Tongue (tissue), 2 donors: Measurements from ENCODE around the gene PIP4K2C. TPM values are rescaled to one million over a fixed set of nuclear protein-coding genes. Genes with fewer than 3 reads are reported as not detected.
A peak's percentile ranks its signal among the peaks of the same experiment; 100 is the strongest.
"Not testable (repeated sequence)": the region's sequence is repeated elsewhere in the genome, so short reads cannot be mapped to it uniquely, and the experiment has no call there.

Experiments
- DNase-seq: peaks from one replicate; pipeline ENCODE4 v3.0.0-alpha.2; 2015
- total RNA-seq: library from RNA; depleted of rRNA; stranded (reverse); fragments of >200 nt; gene quantifications from one replicate; pipeline ENCODE4 v1.2.3, GENCODE V29; 2014

Gene PIP4K2C
- total RNA-seq, 1 donor from 2014 or later, result 12.6 TPM

DNA sequence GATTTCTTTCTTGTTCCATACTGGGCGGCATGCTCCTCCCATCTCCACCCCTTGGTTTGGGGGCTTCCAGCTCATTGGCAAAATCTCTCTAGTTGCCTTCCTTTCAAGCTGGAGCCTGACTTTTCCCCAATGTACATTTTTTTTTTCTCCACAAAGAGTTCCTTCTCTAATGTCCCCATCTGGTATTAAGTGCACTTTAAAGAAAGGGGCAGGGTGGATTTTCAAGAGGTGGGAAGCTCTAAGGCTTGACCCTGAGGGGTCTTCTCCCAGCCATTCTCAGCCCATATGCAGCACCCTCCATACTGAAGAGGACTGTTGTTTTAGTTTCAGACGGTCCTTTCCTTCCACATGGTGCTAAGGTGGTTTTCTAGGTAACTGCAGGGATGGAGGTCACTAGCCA is 5.8 kb upstream of the PIP4K2C start:
- DNase-seq, result no peak

DNA sequence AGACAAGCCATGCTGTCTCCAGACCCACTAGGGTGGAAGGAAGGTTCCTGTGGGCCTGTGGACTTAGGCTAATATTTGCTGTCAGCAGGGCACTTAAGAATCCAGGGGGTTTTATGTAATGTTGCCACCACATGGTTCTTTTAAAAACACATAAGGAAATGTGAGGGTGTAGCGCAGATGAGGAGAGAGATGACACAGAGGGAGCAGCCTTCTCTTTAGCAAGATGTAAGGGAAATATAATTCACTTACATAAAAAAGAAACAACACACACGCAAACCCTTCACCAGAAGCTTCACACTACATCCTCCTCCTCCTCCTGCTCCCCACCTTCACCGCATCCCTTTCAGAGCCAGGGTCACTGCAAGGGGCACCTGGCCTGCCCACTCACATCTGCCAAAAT is 4.9 kb upstream of the PIP4K2C start:
- DNase-seq, result no peak

DNA sequence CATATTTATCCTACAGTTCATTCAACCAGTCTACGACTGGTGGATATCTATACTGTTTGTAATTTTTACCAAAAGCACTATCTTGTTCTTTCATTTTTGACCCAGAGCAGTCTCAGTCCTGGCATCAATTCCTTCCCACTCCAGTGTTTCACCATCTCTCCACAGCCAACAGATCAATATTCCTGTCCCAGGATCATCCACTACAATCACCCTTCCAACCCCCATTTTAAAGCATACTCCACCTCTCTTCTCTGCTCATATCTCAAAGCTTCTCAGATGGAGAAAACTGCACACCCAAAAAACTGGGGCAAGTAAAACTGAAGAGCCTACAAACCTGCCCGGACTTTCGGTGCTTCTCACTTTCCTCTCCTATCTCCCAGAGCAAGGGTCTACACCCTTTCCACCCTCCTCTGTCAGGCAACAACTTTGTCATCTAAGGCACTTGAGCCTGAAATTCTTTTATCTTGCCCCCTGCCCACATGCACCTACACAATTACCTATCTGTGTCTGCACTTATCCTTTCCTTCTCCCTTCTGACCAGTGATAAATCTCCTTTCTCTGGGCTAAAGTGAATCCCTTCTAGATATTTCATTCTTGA is 4.1 kb upstream of the PIP4K2C start:
- no peak for DNase-seq

DNA sequence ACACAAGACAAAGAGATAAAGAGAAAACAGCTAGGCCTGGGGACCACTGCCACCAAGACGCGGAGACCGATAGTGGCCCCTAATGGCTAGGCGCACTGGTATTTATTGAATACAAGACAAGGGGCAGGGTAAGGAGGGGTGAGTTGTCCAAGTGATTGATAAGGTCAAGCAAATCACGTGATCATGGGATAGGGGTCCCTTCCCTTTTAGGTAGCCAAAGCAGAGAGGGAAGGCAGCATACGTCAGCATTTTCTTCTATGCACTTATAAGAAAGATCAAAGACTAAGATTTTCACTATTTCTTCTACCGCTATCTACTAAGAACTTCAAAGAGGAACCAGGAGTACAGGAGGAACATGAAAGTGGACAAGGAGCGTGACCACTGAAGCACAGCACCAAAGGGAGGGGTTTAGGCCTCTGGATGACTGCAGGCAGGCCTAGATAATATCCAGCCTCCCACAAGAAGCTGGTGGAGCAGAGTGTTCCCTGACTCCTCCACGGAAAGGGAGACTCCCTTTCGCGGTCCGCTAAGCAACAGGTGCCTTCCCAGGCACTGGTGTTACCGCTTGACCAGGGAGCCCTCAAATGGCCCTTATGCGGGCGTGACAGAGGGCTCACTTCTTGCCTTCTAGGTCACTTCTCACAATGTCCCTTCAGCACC is 1.9 kb upstream of the PIP4K2C start:
- not testable (repeated sequence) for DNase-seq

DNA sequence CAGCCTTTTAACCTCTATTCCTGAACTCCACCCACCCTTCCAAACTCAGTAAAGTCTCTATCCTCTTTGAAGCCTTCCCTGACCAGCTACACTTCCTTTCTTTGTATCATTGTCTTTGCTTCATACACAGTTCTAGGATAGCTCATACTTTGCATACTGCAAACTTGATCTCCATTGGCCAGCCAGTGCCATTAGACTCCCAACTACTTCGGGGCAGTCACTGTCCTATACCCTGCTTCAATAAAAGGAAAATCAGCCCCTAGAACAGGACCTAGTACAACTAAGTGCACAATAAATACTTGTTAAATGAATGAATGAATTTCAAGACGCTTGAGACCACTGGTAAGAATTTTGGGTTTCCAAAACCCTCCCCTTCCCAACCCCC is 521 bp upstream of the PIP4K2C start:
- no peak for DNase-seq

DNA sequence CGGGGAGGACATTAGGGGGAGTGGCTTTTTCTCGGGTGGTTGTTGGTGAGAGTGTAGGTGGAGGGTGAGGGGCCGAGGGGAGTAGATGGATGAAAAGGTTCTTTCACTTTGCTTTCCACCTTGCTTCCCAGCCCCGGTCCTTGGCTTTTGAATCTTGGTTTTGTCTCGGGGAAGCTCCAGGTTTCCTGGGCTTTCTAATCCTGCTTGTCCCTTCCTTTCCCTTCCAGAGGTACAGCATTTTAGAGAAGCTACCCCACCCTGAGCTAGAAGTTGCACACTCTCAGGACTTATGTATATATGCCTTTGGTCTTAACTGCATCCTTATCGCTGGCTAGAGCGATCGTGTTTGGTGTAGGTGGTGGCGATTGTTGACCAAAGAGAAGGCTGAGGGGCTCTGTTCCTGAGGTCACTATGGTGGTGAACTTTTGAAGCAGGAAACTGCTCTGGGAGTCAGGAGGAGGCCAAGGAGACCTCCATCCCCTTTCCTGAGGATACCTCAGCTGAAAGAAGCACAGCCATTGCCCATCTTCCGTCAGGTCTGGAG is 862 bp downstream of the PIP4K2C start:
- no peak for DNase-seq

DNA sequence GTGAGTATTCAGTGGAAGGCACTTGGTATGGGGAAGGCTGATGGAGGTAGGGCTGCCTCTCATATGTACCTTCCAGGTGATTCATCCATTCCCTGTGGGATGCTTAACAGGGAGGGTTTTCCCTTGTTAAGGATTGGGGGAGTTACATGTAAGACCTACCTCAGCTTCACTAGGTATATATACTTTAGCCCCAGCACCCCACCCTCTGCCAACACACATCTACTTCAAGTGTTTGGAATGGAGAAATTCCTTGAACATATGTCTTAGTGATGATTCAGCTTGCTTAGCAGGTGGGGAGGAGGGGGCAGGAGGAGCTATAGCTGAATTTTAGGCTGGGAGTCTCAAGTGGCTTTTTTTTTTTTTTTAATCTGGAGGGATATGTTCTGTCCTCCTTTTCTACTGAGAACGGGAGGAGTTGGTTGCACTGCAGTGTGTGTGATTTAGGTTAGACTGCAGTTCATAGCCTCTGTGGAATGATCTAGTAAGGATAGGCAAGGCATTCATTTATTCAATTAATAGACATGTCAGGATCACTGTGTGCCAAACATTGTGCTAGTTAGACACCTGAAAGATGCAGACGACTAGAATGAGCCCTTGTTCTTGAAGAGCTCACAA is 1.7 kb downstream of the PIP4K2C start:
- DNase-seq, result no peak

DNA sequence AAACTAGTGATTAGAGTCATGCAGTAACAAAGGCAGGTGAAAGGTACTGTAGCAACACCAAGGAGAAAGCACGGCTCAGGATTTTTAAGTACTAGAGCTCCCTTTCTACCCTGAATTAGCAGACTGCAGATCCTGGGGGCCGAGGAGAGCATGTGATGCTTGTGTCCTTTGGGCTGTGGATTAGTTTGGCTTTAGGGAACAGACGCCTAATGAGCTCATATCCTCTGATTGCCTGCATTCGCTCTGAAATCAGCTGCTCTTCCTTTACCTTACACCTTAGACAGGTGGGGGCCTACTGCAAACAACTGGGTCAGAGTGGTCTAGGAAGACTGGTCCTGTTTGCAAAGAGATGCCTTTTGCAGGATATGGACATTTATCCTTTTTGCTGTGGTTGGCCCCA is 2.2 kb downstream of the PIP4K2C start:
- DNase-seq, result no peak

DNA sequence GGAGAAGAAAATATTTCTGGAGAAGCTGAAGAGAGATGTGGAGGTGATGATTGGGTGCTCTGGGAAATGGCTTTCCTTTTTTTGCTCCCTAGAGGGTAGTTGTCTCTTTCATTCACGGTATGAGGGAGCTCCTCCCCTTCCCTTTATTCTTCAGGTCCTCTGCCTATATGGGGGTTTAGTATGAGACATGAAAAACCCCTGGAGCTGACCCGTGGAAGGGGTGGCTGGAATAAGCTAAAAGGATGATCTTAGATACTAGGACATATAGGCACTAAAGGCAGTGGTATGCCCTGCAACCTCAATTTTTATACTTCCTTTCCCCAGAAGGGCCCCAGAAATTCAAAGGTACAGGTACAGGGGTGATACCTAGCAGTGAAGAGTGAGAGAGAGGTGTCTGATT is 9.4 kb downstream of the PIP4K2C start:
- no peak for DNase-seq

DNA sequence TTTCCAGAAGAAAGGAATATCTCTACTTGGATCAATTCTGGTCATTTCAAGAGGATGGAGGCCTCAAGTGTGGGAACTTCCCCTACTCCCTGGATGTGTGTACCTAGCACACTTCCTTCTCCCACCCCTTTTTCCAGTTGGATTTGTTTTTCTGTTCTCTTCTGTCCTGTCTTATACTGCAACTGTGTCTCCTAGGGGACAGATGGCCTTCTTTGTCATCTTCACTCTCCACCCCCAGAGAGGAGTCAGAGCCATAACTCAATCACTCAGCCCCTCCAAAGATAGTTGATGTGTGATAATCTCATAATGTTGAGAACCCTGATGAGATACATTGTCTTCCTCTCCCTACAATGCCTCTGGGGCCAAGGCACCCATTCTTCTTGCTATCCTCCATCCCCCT is 11.6 kb downstream of the PIP4K2C start:
- DNase-seq, result no peak

DNA sequence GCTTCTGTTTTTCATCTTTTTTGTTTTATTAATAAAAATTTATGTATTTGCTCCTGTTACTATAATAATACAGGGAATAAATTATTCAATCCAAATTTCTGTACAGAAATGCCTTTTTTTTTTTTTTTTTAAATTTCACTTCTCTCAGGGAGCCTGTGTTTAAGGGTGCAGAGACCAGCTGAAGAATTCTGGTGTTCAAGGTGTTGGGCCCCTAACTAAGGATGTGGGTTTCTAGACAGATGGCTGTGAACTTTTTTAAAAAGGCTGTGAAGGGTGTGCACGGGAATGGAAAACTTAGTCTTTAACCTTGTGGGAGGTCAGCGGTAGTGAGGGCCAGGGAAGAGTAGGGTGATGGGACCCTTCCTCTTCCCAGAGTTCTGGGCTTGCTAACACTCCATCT is 12.3 kb downstream of the PIP4K2C start:
- no peak for DNase-seq

DNA sequence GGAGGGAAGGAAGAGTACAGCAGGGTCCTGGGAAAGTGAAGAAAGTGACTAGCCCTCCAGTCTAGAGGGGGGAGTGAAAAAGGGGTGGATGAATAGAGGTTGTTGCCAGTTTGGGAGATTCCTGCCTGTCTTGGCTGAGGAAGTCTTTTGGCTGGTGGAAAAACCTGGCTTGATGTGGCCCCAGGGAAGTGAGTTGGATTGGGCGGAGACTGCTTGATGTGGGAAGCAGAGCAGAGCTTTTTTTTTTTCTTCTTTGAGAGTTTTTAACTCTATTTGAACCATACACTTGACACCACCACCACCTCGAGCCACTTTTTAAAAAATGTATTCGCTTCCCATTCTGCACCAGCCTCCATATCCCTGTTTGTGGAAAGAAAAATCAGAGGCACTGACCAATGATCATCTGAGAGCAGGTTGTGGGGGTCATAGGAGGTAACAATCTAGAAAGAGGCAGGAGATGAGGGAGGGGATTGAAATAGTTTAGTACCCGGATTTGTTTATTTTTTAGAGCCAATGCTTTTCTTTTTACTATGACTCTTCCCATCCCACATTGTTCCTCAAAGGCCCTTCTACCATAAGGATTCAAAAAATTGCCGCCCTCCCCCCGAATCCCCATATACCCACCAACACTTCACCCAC is 12.9 kb downstream of the PIP4K2C start:
- peak; percentile 86 for DNase-seq

DNA sequence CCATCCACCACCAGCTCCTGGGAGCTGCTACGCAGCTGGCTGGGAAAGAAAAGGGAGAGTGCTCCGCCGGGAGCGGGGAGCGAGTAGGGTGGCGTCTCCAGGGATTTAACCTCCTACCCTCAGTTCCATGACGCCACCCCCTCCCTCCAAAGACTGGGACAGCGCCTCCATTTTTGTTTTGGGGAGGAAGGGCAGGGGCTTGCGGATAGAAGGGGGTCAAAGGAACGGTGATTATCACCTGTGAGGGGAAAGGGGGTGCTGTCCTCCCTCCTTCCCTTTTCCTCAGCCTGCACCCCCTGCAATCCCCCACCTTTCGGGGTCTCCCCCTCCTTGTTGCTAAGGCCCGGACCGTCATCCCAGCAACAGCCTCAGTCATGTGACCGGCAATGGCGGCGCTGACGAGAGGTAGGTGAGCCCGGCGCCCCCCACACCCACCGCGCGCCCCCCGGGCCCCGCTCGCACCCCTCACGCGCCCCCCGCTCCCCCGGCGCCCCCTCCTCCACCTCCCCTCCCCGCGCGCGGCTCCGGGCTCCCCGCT is 13.5 kb downstream of the PIP4K2C start, which contains the start of gene DTX3:
Gene DTX3, plus strand, starts transcription at position 371 of the 538 bp plus-strand sequence. CDS start 1,694 bp downstream, outside the sequence.
- DNase-seq, result peak; percentile 72

DNA sequence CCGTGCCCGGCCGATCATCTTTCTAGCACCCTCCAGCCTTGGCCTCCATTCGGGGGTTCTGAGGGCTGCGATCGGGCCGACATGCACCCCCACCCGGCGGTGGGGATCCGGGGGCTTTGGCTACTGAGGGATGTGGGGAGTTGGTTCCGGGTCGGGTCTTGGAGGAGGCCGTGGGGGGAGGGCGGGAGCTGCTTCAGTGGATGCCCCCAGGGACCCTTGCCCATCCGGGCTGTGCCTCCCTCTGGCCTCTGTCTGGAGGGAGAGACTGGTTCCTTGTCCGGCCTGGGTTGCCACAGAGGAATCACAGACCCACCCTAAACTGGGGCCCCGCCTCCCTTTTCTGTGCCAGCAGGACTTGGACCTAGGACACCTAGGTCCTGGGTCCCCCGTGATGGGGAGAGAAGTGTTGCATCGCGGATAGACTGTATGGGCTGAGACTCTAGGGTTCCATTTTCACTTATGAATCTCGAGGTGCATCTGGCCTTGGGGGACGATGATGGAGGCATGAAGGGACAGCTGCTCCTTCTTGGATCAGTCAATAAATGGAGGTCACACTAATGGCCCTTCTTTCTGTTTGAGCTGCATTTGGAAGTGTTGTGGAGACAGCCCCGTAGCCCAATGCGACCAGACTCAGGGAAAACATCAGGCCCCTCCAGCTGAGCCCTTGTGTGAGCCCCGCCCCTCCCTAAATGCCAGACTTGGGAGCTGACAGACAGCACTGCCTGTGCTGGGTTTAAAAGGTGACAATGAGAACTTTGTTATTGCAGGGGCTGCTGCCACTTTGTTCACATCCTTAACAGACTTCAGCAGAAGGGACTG is 14.2 kb downstream of the PIP4K2C start:
- DNase-seq, result peak; percentile 85

DNA sequence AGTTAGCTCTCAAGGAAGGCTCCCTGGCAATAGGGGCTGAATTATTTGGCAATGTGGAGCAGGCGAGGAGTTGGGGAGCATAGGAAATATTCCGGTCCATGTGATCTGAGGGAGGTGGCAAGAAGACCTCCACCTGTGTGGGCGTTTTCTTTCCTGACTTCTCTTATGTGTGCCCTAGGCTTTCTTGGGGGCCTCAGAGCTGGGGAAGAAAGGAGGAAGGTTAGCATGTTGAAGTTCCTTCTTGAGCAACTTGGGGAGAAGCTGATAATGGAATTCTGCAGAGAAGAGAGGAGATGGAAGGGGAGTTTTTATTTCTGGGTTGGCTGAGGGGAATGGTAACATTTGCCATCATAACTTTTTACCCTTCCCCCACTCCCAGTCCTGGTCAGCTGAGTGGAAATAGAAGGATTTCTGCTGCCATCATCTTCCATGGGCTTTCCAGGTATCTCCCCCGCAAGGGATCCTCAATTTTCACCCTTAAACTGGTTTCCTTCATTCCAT is 14.9 kb downstream of the PIP4K2C start:
- no peak for DNase-seq

DNA sequence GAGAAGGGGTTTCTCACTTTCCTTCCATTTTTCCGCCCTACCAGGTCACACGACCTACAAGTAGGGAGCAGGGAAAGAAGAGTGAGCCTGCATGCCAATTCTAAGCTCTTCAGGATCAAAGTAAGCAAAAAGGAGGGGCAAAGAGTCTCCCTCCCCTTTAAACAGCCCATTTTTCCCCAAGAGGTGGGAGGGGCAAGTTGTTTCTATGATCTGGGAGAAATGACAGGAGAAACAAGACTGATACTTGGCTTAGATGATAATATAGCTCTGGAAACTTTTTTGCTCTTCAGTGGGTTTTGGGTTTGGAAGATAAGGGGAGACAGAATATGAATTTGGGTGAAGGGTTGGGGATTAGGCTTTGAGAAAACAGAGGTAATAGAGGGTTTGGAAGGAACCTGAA is 15.4 kb downstream of the PIP4K2C start:
- DNase-seq, result no peak

DNA sequence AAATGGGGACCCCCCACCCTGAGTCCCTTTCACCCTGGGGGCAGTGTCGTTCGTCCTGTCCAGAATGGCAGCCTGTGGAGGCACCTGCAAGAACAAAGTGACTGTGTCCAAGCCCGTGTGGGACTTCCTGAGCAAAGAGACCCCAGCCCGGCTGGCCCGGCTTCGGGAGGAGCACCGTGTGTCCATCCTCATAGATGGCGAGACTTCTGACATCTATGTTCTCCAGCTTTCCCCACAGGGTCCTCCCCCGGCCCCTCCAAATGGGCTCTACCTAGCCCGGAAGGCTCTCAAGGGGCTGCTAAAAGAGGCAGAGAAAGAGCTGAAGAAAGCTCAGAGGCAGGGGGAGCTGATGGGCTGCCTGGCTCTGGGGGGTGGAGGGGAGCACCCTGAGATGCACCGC is 15.8 kb downstream of the PIP4K2C start:
- no peak for DNase-seq

DNA sequence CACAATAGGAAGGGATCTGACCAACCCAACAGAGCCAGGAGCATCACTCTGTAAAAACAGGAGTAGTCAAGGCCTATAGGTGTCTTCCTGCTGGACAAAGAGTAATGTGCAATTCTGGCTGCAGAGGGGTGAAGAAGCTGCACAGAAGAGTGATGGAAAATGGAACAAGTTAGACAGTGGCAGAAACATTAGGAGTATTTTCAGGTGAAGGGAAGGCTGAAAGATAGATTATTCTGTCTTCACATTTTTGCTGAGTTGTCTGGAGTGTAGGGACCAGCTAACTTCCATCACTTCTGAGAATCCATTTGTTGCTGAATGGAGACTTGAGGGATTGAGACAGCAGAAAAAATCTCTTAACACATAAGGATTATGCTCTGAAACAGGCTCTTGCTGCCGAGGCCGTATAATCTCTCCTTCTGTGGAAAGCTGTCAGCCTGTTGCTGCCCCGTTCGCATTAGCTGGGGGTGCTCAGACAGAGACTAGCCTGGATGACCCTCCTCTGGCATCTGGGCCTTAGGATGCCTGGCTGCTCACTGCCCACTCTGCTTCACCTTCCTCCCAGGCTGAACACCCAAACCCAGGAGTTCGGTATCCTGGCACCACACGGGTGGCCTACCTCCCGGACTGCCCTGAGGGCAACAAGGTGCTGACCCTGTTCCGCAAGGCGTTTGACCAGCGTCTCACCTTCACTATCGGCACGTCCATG is 17.1 kb downstream of the PIP4K2C start:
- no peak for DNase-seq

DNA sequence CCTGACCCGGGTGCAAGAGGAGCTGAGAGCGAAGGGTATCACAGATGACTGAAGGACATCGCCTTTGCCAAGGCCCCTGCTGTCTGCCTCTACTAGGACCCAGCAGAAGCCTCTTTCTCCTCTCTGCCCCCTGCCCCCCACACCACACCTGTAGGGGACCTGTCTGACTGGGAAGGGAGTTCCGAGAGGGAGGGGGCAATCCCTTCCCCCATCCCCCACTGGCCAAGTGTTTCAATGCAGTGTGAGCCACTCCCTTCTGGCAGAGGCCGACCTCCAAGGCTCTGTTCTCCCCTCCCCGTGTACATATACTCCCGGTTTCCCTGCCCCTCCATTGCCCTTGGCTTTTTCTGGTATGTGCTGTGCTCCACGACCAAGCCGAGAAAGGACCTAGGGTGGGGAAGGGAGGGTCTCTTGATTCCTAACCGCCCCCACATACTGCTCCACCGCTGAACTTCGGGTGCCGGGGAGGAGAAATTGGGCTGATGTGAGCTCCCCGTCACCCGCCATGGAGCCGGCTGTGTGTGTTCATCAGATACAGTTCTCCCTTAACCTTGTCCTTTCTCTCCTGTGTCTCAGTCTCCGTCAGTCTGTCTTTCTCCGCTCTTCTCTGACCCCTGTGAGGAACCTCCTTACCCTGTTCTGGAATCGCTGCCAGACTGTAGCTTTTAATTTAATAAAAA is 18.2 kb downstream of the PIP4K2C start:
- peak; percentile 20 for DNase-seq

DNA sequence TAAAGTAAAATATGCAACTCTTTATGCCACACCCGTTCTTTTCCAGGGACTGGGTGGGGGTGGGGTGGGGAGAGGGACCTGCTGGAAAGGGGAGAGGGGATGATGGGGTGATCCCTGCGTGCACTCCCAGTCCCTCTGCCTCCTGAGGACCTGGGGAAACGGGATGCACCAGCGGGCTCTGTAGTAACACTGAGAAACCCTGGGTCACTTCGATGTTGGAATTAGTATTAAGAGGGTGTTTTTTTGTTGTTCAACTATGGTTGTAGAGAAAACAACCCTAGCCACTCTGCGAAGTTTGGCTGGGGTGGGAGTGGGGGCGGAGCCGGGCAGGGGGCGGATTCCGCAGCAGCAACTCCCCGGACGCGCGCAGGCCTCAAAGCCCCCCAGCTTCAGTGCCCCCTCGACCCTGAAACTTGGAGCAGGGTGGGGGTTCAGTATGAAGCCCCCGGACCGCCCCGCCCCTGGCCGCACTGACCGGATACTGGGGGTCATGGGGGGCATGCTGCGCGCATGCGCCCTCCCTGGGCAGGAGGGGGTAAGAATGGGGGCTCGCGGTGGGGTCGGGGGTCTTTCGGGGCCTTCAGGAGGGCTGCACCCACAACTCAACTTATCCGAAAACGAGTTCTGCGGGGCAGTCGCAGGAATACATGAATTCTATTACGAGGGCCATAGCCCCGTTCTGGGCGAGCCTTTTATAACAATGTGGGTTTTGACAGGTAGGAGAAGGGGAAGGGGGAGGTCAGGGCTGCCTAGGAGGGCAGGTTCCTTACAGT is 19.0 kb downstream of the PIP4K2C start:
- peak; percentile 48 for DNase-seq
